NK-92 treated with Interleukin-12 subunit alpha and Interleukin-12 subunit beta, amount 100 ng/mL, for 24 hours (cell line): ENCODE measurements around the gene MAPKAP1.
"Not testable (repeated sequence)": the region's sequence is repeated elsewhere in the genome, so short reads cannot be mapped to it uniquely, and the experiment has no call there.

ENCODE experiments used
- DNase-seq: peaks from one replicate; lab custom pipeline; 2025; lab: John Stamatoyannopoulos, UW

Gene MAPKAP1

DNA sequence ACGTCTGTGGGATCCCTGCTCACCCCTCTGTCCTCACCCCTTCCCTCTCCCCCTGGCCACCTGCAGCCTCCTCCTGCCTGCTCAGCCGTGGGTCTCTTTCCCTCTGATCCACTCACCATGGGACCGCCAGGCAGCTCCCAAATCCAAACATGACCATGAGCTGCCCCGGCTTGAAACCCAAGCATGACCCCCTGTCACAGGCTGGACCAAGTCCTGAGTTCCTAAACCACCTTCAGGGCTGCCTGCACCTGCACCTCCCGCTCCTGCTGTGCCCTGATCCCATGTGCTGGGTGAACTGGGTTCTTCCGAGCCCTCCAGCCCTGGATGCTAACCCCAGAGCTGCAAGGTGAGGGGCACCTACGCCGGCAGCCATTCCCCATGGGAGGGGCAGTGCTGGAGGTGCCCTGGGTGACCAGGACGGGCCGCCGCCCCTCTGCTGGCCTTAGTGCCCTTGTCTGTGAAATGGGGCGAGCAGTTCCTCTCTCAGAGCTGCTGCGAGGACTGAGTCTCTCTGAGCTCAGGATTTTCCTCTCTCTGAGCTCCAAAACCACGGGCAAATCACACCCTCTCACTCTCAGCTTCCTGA is 295.7 kb downstream of the MAPKAP1 start:
- DNase-seq: no peak

DNA sequence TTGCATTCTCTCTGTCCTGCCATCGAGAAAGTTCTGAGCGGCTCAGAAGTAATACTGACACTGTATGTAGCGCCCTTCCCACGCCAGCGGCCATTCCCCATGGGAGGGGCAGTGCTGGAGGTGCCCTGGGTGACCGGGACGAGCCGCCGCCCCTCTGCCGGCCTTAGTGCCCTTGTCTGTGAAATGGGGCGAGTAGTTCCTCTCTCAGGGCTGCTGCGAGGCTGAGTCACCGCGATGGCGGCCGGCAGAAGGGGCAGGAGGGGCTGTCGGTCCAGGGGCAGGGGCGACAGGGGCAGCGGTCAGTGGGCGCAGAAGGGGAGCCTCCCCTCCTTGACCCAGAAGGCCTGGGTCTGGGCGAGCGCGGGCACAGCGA is 296.5 kb downstream of the MAPKAP1 start:
- no peak for DNase-seq

DNA sequence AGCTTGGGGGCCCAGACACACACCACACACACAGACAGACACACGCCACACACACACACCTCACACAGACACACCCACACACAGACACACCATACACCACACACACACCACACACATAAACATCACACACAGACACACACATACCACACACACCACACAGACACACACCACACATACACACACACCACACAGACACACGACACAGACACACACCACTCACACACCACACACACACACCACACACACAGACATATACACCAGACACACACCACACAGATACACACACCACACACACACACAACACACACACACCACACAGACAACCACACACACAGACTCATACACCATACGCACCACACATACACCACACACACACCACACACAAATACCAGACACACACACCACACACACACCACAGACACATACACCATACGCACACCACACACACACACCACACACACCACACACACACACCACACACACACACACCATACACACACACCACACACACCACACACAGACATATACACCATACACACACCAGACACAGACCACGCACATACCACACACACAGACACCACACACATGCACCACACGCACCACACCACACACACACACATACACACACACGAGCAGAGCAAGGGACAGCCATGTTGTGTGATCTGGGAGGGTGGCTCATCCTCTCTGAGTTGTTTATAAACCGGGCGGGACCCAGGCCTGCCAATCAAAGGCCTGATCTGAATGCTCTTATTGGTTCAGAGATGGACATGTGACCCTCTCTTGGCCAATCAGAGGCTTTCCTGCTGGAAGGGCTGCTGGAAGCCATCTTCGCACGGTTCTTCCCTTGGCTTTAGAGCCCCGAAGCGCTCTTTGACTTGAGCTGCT is 297.1 kb downstream of the MAPKAP1 start:
- DNase-seq: no peak

DNA sequence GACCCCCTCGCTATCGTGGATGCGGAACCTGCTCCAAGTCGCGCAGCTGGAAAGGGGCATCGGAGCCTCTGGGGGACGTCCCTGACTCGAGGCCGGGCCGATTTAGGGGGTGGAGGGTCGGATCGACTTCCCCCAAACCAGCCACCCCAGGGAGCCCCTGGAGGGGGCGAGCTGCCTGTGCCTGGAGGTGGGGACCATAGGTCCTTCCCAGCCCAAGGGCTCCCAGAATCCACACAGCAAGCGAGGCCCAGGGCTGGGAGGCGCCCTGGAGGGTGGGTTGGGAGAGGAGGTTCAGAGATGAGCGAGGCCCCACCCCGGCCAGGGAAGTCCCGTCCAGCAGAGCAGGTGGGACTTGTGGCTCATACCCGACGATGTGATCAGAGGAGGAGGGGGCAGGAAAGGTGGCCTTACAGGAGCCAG is 297.8 kb downstream of the MAPKAP1 start:
- DNase-seq: no peak

DNA sequence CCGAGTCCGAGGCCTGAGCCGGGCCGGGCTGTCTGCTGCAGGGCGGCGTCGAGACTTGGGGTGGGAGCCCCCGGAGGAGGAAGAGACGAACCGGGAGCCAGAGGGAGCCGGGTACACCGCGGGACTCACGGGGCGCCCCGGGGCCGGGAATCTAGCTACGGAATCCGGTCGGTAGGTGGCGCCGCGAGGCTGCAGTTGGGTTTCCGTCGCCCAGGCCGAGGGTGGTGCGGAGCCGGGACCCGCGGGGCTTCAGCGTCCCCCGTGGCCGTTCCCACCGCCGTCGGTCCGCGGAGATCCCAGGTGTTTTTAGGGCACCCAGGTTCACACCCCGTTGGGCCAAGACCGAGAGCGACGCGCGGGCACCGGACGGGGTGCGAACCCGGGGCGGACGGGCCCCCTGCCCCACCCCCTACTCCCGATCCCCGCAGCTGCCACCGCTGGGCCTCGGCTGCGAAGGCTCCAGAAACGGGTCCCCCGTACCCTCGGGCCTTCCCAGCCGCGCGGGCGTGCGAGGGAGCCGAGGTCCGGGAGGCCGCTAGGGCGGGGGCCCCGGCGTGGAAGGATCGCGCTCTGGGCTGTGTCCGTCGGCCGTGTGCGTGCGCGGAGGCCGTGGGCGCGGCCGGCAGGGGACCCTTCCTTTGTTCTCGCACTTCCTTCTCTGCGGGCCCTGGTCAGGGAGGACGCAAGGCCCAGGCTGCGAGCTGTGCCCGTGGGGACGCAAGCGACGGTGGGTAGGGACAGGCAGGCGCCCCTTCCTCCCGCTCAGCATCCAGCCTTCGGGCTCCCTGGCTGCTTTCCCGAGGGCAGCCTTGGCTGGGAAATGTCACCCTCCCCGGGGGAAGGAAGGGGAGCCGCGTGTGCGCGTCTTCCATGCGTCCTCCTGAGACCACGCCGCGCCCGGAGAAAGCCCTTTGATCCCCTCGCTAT is 298.8 kb downstream of the MAPKAP1 start:
- DNase-seq: peak; percentile 19

DNA sequence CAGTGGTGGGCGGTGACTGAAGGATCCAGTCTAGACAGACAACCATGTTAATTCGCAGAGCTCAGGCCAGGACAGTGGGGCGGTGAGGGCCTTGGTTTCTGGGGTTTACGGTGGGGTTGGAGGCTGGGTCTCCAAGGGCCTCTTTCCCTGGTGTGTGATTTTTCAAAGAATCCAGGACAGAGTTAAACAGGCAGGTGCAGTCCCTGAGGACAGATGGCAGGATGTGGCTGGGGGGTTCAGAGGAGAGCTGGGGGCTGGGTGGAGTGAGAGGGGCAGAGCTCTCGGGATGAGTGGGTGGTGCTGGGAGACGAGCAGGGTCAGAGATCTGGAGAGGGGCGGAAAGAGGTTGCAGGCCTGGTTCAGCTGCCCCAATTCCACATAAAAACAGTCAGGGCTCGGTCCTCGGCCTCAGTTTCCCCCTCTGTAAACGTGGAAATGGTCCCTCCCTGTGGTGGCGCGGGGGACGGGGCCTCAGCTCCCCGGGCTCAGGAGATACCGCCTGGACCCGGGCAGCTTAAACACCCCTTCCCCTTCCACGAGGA is 299.5 kb downstream of the MAPKAP1 start:
- DNase-seq: no peak

DNA sequence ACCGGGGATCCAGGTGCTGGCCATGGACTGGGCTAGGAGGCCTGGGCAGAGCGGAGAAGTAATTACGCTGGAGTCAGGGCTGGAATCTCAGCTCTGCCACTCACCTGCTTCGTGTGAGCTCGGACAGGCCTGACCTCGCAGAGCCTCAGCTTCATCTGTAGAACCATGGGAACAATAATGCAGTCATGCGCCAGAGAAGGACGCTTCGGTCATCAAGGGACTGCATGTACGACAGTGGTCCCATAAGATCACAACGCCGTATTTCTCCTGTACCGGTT is 300.3 kb downstream of the MAPKAP1 start:
- no peak for DNase-seq

DNA sequence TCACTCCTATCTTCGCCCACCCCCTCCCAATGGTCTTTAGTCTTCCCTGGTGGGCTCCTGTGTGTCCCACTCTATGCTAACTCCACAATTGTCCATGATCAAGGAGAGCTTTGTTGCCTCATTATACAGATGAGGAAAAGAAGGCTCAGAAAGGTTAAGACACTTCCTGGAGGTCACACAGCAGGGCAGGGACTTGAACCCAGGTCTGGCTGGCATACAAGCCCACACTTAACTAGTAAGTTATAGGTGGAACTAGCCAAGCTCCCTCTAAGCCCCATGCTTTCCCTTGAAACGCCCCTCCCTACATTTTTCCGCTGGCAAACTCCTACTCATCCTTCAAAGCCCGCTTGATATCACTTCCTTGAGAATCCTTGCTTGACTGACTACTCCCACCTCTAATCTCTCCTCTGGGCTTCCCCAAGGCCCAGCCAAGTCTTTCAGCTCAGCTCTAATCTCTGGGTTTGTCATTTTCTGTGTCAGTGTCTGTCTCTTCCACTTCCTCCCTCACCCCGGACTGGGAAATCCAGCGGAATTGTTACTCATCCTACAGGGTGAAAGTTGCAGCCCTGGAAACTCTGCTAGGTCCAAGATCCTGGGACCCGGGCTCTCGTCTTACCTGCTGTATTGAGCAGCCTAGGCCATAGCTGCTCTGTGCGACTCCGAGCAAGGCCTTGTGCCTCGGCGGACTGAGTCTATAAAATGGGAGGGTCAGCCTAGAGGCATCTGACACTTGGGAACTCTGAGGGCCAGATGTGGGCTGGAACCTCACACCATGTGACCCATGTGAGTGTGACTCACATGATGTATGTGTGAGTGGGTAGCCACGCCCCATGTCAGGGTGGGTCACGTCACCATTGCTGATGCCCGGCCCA is 300.8 kb downstream of the MAPKAP1 start:
- DNase-seq: no peak

DNA sequence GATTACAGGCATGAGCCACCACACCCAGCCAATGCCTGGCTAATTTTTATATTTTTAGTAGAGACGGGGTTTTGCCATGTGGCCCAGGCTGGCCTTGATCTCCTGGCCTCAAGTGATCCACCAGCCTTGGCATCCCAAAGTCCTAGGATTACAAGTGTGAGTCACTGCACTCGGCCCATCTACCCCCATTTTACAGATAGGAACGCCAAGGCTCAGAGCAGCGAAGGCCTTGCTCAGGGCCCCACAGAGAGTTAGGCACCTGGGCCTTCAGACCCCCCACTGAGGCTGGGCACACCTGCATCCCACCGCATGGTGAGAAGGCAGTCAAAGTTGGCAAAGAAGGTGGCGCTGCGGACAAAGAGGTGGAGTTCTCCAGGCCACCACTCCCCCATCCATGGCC is 302.3 kb downstream of the MAPKAP1 start:
- DNase-seq: no peak

DNA sequence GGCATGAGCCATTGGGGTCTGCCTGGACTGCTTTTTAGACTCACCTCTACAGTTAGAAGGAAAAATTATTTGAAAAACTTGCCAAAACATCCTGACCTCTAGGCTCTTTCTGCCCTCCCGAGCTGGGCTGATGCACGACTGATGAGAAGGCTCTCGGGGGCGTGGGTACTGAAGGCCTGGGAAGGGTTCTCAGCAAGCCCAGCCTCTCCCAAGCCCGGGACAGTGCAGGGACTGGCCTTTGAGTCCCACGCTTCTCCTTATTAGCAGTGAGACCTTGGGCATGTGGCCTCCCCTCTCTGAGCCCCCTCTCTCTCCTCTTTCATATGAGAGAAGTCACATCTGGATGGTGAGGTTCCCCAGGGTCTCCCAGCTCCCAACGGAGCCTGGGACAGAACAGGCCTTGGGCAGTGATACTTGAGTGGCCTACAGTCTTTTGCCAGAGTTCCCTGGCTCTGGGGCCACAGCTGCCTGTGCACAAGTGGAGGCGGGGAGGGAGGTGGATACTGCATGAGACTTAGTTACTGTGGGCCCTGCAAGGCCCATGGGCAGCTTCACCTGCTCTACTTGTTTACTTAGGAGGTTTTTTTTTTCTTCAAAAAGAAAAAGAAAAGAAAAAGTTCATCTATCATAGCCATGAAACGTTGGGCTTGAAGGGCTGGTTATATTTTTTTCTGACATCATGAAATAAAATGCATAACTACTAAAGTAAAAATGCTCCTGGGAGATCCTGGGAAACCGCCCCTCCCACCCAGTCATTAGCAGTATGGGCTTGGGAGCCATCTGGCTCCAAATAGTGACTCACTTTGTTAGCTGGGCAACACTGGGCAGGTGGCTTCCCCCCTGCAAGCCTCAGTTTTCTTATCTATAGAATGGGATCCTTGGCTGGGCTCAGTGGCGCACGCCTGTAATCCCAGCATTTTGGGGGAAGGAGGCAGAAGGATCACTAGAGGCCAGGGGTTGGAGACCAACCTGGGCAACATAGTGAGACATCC is 306.0 kb downstream of the MAPKAP1 start:
- DNase-seq: no peak

DNA sequence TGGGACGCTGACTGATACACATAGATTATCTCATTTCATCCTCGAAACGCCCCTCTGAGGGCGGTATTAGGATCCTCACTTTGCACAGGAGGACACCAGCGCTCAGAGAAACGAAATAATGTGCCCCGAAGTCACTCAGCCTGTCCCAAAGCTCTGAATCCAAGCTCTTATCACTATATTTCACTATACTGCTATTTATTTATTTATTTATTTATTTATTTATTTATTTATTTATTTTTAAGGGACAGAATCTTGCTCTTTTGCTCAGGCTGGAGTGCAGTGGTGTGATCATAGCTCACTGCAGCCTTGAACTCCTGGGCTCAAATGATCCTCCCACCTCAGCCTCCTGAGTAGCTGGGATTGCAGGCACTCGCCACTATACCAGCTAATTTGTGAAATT is 306.8 kb downstream of the MAPKAP1 start:
- DNase-seq: not testable (repeated sequence)

DNA sequence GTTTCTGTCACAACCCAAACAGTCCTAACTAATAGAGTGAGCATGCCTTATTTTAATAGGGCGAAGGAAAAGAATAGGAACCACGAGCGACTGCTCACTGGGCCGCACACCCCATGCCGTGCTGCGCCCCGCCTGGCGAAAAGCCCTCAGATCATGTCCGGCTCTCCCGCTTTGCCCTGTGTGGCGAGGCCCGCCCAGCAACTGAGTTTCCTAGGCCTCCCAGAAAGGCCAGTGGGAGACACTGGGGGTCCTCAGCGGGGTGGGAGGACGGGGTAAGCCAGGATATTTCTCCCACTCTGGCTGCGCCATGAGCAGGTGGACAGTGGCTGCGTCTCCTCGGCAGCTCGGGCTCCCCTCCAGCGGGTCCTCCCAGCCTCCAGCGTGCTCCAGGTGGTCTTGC is 307.3 kb downstream of the MAPKAP1 start:
- DNase-seq: no peak

DNA sequence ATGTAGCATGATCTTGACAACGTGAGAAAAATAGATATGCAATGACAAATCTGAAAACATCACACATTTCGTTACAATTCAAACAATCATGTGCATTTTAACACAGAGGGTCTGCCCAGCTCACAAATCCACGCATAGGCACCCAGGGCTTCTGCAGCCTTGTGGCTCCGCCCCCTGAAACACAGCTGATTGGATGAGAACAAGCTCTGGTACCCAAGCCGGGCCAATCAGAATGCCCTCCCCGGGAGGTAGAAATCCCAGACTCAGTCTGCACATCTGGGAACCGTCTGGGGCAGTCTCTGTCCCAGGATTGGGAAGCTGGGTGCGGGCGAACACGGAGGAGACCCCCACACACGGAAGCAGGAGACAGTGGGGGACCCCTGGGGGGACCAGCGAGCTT is 307.8 kb downstream of the MAPKAP1 start:
- no peak for DNase-seq

DNA sequence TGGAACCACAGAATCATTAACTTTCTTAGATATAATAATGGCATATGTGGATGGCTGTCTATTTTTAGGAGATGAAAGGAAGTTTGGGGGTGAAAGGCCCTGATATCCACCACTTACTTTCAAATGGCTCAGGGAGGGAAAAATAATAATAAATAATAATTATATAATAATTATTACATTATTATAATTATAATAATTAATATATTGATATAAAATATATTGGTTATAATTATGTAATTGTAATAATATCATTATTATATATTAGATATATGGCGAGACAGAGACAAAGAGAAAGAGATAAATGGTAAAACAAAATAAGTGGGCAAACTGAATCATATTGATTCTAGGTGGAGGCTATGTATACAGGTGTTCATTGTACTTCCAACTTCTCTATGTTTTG is 308.8 kb downstream of the MAPKAP1 start:
- no peak for DNase-seq

DNA sequence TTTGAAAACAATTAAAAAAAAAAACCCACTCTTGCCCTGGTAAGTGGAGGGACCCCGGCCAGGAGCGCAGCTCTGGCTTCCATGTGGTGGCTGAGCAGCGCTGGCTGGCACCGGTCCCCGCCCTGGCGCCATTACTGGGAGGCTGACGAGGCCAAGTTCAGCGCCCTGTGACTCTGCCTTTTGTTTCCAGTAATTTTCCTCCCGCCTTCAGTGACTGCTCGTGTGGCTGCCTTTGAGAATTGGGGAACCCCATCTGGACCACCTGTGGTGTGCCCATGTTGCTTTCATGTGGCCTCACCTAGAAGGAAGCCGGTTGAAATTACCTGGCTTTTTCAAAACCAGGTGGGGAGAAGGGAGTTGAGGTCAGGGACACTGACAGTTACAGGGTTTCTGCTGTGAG is 309.3 kb downstream of the MAPKAP1 start:
- no peak for DNase-seq

DNA sequence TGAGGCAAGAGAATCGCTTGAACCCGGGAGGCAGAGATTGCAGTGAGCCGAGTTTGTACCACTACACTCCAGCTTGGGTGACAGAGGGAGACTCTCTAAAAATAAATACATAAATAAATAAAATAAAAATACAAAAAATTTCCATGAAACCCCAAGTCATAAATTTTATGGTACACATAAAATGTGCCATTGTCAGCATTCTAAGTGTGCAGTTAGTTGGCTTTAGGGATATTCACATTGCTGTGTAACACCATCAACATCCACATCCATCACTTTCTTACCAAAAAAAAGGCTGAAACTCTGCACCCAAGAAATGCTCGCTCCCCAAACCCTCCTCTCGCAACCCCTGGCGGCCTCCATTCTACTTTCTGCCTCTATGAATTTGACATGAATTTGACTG is 310.2 kb downstream of the MAPKAP1 start:
- DNase-seq: no peak

DNA sequence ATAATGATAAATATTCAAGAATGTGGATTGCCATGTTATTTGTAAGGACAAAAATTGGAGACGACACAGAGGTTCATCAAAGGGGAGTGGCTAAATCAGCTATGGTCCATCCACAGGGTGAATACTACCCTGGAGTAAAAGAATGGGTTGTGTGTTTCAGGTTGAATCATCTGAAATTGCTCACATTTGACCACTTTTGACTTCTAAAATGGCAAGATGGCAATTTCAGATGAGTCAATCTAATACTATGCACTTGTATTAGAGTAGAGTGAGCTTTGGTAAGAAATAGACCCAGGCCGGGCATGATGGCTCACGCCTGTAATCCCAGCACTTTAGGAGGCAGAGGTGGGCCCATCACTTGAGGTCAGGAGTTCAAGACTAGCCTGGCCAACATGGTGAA is 313.6 kb downstream of the MAPKAP1 start:
- DNase-seq: no peak

DNA sequence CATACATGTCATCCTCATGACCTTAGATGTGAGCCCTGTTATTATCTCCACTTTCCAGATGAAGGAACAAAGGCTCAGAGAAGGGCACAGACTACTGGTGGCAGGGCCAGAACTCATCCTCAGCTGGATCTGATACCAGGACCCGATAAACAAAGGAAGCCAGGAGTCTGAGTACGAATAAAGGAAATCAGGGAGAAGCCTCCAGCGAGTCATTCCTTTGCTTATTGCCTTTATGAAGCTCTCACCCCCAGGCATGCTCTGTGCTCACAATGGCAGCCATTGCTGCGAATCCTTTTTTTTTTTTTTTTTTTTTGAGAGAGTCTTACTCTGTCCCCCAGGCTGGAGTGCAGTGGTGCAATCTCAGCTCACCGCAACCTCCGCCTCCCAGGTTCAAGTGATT is 315.3 kb downstream of the MAPKAP1 start:
- no peak for DNase-seq

DNA sequence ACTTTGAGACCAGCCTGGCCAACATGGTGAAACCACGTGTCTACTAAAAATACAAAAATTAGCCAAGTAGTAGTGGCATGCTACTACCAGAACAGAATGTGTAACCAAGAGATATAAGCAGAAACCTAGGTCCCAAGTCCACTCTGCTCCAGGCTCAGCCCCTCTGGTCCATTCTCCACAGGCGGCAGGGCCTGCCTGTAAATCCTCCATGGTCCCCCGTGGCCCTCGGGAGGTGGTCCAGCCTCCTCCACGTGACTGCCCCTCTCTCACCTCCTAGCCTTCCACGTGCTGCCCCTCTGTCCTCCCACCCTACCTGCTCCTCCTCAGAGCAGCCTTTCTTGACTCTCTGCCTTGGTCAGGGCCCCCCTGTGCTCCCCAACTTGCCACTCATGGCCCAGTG is 318.0 kb downstream of the MAPKAP1 start:
- no peak for DNase-seq

DNA sequence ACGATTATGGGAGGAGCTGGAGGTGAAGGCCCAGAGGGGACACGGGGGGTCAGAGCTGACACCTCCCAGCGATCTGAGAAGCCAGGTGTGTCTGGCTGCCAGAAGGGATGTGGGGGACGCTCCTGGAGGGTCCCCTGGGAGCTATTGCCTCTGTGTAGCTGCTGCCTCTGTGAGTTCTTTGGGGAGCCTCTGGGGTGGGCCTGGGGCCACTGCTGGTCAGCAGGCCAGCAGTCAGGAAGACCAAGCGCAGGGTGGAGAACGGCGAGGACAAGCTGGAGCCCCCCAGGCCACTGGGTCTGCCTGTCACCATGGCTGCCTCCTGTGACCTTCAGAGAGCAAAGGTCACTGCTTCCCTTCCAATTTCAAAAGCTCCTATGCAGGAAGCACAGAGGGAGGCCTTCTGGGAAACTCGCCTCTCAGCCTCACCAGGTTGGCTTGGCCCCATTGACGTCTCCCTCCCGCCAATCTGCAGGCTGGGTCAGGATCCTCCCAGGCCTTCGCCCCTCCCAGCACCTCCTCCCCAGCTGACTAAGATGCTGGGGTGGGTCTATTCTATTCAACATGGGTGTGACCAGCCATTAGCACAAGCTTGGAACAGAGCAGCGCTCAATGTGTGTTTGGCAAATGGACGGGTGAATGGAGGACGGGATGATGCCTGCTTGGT is 319.0 kb downstream of the MAPKAP1 start:
- no peak for DNase-seq
